HG02623 (cell line): ENCODE data around the gene PSMG3.

ENCODE experiments used
- ATAC-seq: cut with Tn5 transposase; IDR thresholded peaks from one replicate; pipeline ENCODE4 v1.9.1; 2021; ENCODE audit warnings: moderate library complexity; ENCODE audit not compliant: unreplicated experiment

PSMG3 gene

DNA sequence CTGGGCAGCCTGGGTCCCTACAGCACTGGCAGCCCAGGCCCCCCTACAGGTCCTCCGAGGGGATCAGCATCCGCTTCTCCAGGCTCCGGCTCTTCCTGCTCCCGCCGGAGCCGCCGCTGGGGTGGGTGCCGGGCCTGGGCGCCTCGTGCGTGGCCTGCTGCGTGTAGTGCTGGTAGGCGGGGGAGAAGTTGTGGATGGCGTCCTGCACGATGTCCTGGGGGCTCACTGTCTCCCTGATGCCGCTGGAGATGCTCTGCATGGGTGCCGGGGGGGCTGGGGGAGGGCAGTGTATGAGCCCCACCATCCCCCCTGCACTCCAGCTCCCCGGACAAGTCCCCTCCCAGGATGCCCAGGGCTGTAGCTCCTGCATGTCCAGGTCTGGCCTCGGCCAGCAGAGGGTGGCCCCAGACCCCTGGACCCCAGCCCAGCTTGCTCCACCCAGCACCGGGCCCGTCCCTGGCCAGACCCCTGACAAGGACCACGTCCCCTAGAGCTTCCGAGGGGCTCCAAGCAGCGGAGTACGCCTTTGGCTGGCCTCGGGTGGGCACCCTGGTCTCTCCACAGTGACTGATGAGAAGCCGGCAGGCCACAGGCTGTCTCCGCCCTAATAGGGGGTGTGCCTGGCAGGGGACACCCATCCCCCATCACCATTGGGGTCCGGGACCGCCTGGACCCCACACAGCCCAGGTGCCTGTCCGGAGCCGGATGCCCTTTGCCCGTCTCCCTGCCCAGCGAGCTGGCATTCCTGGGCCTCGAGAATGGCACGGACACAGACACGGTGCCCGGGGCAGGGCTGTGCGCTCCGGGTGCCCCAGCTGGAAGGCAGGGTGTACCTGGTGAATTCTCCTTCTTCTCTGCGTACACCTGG is 22.7 kb downstream of the PSMG3 start:
- ATAC-seq, result no peak

DNA sequence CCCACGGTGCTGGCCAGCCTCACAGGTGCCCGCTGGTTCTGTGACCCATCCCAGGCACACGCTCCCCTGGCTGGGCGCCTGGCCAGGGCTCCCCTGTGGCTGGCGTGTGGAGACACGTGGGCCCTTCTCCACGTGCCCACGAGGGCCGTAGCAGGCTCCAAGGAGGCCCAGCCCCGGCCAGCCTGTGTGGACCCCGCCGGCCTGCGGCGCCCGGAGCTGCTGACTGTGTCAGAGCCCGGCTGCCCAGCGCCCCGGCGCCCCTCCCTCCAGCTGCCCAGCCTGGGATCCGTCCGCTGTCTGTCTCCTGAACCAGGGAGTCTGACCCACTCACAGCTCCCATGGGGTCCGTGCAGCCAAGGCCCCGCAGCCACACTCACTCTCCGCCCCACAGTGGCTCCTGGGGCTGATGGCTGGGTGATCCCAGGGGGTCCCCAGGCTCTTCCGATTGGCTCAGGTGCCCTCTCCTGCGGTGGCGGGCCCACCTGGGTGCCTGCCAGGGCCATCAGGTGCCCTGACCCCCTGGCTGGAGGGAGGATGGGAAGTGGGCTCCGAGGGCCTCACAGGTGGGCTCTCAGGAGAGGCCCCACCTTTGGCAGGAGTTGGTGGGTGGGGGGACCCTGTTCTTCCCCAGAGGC is 23.4 kb downstream of the PSMG3 start:
- no peak for ATAC-seq

DNA sequence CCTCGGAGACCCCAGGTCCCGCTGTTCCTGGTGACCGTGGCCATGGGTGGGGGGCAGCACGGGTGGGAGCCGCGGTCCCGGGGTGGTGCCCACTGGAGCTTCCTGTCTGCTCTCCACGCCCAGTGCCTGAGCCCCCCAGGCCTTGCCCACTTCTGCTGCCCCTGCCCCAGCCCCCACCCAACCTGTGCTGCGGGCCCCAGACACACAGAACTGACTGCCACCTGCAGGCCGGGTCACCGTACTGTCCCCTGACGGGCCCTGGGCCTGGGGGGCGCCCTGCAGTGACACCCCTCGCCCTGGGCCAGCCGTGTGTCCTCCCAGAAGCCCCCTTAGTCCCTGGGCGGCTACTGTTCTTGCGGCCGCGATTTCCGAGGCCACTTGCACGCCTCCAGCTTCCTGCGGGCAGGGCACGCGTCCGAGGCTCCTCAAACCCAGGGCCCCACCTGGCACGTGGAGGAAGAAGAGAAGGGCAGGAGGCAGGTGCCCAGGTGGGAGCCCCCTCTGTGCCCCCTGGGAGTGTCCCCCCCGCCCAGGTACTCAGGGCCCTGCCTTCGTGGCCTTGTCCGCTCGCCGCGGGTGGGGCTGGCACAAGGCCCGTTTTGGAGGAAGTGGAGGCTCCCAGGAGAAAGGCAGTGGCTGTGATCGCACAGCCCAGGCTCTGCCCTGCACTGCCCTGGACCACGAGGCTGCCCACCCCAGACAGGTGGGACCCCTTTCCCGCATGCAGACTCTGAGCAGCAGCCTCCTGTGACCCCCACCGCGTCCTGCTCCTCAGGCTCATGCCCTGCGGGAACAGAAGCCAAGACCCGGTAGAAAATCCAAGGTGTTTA is 24.2 kb downstream of the PSMG3 start:
- no peak for ATAC-seq

DNA sequence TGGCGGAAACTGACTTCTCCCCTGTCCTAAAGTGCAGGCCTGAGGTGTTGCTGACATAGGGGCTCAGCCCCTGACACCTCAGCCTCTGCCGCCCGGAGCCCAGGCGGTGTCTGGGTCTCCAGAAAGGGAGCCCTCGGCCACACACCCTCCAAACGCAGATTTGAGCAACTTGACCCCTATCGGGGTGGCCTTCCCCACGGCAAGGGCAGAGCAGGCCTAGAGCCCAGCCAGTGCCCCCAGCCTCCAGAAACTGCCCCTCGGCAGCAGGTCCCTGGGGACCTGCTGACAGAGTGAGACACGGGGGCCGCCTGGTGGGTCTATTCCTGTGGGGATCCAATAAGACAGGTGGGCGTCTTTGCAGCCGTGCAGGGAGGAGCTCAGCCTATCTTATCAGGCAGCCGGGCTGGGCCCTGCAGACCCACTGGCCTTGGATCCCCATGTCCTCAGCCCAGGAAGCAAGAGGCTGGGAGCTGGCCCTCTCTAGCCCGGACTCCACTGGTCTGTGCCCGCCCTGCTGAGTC is 24.9 kb downstream of the PSMG3 start:
- no peak for ATAC-seq

DNA sequence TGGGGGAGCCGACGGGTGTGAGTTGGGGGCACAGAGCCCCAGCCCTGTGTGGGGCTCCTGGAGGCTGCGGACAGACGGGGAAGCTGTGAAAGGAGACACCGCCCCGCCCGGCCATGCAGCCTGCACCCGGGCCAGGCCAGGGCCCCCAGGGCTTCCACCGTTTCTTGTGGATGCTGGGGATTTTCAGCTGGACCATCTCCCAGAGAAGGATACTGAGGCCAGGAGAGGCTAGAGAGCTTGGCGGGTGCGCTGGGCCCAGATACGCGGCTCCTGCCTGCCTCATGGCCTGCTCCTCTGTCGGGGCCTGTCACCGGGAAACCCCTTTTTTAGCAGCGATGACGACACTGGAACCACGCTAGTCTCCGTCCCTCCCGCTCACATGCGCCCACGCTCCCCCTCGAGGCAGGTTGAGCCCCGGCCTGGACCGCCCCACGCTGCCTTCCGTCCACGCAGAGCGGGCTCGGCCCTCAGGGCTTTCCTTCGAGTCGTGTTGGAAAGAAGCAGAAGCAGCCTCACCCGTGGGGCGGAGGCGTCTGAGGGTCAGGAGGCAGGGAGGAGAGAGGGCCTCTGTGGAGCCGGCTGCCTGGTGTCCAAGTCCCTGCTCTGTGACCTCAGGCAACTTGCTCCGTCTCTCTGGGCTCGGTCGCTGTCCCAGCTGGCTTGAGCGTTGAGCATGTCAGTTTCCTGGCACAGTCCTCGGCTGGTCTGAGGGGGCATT is 25.5 kb downstream of the PSMG3 start:
- no peak for ATAC-seq

DNA sequence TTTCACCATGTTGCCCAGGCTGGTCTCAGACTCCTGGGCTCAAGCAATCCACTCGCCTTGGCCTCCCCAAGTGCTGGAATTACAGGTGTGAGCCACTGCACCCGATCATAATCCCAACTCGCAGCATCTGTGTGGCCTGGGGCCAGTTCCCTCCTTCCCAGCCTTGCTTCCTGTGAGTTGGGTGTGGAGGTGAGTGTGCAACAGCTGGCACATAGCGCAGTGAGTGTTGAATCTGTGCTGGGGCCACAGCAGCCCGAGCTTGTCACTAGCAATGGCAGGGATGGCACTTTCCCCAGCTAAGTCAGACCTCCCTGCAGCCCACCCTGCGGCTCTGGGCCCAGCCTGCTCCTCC is 26.0 kb downstream of the PSMG3 start:
- ATAC-seq, result no peak

DNA sequence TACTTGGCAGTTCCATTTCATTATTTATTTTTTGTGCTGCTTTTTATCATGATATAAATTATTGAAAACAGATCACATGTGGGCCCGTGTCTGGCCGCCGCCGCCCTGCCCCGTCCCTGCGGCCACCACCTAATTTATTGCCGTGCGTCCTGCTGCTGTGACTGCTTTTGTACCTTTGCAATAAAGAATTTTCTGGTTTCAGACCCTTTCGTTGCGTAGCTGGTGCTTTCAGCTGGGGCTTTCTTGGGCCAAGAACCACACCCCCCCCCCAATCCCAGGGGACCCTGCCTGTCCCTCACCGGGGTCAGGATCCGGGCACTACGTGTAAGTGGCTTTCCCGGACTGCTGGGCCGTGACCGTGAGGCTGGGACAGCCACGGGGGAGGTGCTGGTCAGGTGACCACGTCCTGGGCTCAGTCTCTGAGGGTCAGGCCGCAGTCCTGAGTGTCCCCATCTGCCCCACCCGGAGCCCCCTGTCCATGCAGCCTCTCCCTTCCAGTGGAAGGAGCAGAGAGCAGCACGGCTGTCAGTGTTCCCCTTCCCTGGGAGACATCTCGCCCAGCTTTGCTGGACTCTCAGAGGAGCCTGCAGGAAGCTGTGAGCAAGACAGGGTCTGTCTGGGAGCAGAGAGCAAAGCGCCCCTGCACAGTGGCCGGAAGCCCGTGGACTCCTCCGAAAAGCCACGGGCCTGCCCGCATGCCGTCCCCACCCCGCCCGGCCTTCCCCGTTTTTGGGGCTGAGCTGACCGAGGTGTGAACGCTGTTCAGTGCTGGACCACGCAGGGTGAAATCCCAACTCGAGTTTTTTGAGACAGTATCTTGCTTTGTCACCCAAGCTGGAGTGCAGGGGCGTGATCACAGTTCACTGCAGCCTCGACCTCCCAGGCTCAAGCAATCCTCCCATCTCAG is 26.7 kb downstream of the PSMG3 start:
- ATAC-seq, result no peak

DNA sequence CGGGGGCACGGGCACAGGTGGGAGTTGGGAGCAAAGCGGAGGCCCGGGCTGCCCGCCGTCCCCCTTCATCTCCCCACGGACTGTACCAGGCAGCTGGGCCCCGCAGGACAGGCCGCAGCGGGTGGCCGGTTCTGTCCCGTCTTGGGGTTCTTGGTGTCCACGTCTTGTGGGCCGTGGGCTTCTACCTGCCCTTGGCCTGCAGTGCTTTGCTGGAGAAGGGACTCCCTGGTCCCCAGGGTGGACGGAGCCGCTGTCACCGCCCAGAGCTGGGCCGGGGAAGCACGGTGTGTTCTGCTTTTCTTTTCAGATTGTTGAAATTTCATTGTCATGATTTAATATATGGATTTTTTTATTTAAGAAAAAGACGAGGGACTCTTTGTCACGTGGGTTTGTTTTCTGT is 27.5 kb downstream of the PSMG3 start:
- ATAC-seq, result no peak

DNA sequence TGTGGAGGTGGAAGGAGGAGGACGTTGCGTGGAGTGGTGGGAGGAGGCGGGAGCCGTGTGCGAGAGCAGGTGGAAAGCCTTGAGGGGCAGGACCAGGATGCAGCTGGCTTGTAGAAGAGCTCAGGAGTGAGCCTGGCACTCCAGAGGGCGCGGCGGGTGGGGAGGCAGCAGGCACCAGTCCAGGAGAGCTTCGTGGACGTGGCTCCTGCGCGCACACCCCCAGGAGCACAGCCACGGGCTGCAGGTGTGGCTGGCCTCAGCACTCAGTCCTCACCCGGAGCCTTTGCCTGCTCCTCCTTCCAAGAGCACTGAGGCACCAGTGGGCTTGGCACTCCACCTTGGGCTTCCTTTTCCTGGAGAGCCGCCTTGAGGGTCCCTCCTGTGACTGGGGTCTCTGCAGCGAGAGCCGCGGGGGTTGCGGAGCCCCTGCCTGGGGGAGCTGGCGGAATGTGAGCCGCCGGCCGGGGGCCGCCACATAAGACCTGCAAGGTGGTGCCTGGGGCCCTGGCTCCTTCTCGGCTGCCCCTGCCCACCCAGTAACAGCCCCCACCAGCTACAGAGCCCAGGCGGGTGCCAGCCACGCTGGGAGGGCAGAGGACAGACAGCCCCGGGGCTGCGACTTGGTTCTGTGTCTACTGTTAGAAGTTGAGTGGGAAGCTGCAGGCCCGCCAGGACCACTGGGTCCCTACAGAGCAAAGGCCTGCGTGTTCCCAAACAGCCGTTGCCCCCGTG is 28.2 kb downstream of the PSMG3 start:
- ATAC-seq, result no peak

DNA sequence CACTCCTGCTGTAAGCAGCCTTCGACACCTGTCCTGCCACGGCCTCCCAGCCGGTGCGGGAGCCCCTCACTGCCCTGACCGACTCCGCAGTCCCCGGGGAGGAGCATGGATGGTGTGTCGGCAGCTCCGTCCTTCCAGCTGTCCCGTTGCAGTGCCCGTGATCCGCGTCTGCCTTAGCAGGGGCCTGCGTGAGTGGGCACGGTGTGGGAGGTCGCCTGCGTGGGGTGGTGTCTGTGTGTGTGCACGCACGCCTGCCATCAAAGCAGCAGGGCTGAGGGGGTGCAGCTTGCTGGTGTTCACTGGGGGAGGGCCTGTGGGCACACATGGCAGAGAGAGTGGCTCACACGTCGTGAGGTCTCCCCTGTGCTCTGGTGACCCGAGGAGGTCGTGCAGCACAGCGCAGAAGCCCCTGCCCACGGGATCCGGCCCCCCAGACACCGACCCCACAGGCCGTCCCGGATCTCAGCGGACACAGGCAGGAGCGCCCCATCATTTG is 29.0 kb downstream of the PSMG3 start:
- no peak for ATAC-seq

DNA sequence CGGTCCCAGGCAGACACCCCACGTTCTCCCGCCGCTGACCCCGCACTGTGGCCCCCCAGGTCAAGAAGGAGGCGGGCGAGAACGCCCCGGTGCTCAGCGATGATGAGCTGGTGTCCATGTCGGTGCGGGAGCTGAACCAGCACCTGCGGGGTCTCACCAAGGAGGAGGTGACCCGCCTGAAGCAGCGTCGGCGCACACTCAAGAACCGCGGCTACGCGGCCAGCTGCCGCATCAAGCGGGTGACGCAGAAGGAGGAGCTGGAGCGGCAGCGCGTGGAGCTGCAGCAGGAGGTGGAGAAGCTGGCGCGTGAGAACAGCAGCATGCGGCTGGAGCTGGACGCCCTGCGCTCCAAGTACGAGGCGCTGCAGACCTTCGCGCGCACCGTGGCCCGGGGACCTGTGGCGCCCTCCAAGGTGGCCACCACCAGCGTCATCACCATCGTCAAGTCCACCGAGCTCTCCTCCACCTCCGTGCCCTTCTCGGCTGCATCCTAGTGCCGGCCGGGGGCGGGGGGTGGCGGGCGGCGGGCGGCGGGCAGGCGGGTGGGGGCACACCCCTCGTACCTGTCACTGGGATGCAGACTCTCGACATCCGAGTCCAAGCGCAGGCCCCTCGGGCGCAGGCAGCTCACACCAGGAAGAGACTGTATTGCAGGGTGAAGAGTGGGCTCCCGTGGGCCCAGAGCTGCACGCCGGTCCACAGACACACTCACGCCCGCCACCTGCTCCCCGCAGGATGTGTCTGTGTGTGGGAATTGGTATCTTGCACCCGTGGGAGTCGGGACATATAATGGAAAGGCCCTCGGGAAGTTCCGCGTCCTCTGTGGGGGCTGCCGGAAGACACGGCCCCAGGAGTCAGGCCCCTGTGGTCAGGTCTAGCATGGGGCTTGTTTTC is 29.7 kb downstream of the PSMG3 start:
- no peak for ATAC-seq

DNA sequence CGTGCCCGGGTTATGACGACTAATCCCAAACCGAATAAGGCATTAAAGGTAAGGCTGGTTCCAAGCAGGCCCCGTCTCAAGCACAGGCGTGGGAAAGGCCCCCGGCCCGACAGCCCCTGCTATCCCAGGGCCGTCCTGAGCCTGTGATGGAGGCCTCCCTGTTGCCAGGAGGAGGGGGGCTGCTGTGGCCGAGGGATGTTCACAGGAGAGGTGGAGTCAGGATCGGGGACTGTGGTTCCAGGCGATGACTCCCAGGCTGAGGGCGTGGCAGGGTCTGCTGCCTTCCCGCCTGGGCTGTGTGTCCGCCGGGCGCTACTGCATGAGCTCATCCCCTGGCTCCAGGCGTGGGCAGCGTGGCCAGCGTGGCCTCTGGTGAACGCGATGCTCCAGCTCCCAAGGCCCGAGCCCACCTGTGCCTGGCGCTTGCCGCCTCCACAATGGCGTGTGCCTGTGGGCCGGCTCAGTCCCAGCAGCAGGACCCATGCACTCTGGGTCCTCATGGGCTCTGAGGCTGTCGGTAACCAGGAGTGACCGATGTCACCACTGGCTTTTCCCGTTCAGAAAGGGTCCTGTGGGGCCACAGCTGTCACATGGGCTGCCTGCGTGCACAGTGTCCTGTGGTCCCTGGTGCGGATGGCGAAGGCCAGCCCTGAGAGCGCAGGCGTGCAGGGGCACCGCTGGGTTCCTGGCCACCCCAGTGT is 30.5 kb downstream of the PSMG3 start:
- no peak for ATAC-seq

DNA sequence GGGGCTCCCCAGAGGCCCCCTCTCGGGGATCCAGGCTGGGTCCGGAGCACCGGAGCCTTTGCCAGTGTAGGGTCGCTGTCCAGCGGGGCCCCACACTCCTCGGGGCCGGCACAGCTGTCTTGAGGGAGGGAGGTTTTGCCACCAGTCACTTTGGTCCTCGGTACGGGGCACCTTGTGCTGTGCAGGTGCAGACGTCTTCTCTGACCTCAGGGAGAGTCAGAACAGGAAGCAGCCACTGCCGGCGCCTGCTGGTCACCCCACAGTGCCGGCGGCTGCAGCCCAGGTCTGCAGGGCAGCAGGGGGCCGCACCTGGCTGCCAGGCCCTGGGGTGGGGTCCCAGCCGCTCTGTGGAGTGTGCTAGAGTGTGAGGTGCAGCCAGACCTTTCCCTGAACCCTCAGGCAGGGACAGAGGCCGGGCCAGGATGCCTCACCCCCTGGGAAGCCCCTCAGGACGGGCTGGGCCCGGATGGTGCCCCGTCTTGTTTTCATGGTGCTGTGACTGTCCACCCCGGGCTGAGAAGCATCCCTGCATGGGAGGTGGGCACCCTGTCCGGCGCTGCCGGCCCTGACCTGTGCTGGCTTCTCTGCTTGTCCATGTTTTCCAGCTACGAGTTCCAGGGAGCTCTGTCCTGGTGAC is 31.2 kb downstream of the PSMG3 start:
- ATAC-seq, result no peak

DNA sequence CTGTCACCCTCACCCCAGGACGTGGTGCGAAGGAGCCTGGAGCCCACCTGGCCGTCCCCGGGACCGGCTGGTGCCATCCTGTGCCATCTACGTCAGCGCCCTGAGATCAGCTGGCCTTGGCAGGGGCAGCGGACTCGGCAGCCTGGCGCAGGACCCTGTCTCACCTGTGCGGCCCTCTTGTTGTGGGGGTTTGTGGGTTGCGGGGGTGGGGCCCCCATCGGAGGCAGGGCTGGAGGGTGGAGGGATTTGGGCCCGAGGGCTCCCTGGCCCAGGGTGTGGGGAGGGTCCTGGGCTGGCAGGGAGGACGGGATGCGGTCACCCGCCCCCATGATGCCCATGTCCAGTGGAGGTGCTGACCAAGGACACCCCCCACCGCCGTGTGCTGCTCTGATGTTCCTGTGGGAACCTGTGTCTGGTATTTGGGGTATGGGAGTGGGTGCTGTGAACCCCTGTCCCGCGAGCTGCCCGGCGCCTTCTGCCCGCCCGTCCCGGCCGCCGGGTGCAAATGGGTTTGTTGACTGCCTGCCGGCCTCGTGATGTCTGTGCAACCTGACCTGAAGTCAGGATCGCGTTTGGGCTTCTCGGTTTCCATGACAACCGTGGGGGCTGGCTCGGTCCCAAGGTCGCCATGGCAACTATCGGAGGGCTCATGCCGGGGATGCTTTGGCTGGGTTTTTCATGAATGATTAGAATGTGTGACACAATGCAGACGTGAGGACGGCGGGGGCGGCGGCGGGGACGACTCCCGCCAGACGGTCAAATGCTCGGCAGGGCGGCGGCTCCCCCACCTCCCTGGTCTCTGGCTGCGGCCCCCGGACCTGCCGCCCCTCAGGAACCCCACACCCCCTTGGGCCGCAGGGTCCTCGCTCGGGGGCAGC is 32.1 kb downstream of the PSMG3 start:
- no peak for ATAC-seq

DNA sequence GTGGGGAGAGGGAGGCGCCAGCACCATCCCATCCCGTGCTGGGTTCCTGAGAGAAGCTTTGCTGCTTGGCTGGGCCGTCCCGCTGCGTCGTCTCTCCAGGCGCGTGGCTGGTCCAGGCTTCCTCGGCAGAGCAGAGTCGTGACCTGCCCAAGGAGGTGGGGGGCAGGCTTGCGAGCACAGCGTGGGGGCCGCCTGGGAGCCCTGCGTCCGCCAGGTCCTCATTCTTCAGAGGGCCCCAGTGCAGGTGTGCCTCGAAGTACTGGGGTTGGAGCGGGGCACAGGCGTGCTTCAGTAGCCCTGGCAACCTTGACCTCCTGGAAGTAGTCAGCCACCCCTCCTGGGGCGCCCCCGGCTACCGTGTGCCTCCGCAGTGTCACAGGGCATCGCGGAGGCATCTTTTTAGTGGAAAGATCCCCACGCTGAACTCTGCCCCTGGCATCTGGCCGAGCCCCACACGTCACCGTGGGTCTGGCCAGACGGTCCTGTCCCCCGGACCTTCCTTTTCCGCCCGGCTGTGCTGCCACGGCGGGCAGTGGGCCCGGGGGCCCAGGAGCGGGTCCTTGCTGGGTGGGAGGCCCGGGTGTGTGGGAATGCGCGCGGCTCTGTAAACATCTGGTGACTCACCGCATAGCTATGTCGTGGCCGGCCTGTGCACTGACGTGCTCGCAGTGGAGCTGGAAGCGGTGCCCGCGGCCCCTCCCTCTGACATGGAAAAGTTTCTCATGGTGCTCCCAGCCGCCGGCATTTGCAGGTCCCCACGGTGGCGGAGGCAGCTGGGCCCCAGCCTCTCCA is 32.9 kb downstream of the PSMG3 start:
- ATAC-seq, result no peak
